Choroid plexus epithelial cell (primary cell): ENCODE results near the gene TTLL13.

ENCODE experiments used
- DNase-seq: peaks from one replicate; pipeline ENCODE4 v3.0.0-alpha.2; 2010; ENCODE audit warnings: low read depth
- H3K4me3 ChIP-seq: 2 replicates; pipeline ENCODE4 v1.5.1; 2011; ENCODE audit warnings: low read depth, mild to moderate bottlenecking, control low read depth, low read length, moderate library complexity
- CTCF ChIP-seq: conservative IDR thresholded peaks from 2 replicates; pipeline ENCODE4 v1.5.1; 2011; ENCODE audit warnings: low read depth, mild to moderate bottlenecking, control low read depth, inconsistent platforms, low read length, moderate library complexity

Gene TTLL13

GRCh38 chr15:90309020-90309419, 59.7 kb downstream of the TTLL13 start:
- TF ChIP-seq CTCF, result no peak

More at GRCh38 chr15:90309020-90309419, 59.7 kb downstream of the TTLL13 start:
- H3K4me3 ChIP-seq, result no peak overlapping the region
- DNase-seq, result no peak
